ENCODE data around the gene PSAT1. TPM values are rescaled to one million over a fixed set of nuclear protein-coding genes. Genes with fewer than 3 reads are reported as not detected.

PSAT1 gene
- total and polyA plus RNA-seq, 2 of the 13 experiments (the other 11 are each of a cell fraction or from before 2014, with no cell fraction given), result 135 to 229 TPM

DNA sequence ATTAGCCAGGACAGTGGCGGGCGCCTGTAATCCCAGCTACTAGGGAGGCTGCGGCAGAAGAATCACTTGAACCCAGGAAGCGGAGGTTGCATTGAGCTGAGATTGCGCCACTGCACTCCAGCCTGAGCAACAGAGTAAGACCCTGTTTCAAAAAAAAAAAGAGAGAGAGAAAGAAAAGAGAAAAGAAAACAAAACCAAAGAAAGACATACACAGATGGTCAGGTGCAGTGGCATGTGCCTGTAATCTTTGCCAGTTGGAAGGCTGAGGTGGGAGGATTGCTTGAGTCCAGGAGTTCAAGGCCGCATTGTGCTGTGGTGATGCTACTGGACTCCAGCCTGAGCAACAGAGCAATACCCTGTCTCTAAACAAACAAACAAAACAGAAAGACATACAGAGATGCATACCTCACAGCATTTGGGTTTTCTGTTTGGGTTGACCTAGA, 10.0 kb upstream of the PSAT1 start (continued):
- TF ChIP-seq TAF1 (CRISPR knock-in tag; IDR thresholded peaks at IDR 0.05), result no peak
- no peak for TF ChIP-seq NAIF1 (CRISPR knock-in tag; IDR thresholded peaks at IDR 0.05; ENCODE audit: borderline replicate concordance)
- no peak for TF ChIP-seq ZNF546 (CRISPR knock-in tag; conservative IDR thresholded peaks at IDR 0.05)
- TF ChIP-seq ZNF879 (CRISPR knock-in tag; IDR thresholded peaks at IDR 0.05), result no peak
- no peak for TF ChIP-seq MXD1 (CRISPR knock-in tag; IDR thresholded peaks at IDR 0.05)
- TF ChIP-seq ZNF782 (CRISPR knock-in tag; IDR thresholded peaks at IDR 0.05; ENCODE audit: borderline replicate concordance), result 0 out of 2 replicates have a peak, but pooled peaks have one; percentile 39
- TF ChIP-seq, protein P1, sequence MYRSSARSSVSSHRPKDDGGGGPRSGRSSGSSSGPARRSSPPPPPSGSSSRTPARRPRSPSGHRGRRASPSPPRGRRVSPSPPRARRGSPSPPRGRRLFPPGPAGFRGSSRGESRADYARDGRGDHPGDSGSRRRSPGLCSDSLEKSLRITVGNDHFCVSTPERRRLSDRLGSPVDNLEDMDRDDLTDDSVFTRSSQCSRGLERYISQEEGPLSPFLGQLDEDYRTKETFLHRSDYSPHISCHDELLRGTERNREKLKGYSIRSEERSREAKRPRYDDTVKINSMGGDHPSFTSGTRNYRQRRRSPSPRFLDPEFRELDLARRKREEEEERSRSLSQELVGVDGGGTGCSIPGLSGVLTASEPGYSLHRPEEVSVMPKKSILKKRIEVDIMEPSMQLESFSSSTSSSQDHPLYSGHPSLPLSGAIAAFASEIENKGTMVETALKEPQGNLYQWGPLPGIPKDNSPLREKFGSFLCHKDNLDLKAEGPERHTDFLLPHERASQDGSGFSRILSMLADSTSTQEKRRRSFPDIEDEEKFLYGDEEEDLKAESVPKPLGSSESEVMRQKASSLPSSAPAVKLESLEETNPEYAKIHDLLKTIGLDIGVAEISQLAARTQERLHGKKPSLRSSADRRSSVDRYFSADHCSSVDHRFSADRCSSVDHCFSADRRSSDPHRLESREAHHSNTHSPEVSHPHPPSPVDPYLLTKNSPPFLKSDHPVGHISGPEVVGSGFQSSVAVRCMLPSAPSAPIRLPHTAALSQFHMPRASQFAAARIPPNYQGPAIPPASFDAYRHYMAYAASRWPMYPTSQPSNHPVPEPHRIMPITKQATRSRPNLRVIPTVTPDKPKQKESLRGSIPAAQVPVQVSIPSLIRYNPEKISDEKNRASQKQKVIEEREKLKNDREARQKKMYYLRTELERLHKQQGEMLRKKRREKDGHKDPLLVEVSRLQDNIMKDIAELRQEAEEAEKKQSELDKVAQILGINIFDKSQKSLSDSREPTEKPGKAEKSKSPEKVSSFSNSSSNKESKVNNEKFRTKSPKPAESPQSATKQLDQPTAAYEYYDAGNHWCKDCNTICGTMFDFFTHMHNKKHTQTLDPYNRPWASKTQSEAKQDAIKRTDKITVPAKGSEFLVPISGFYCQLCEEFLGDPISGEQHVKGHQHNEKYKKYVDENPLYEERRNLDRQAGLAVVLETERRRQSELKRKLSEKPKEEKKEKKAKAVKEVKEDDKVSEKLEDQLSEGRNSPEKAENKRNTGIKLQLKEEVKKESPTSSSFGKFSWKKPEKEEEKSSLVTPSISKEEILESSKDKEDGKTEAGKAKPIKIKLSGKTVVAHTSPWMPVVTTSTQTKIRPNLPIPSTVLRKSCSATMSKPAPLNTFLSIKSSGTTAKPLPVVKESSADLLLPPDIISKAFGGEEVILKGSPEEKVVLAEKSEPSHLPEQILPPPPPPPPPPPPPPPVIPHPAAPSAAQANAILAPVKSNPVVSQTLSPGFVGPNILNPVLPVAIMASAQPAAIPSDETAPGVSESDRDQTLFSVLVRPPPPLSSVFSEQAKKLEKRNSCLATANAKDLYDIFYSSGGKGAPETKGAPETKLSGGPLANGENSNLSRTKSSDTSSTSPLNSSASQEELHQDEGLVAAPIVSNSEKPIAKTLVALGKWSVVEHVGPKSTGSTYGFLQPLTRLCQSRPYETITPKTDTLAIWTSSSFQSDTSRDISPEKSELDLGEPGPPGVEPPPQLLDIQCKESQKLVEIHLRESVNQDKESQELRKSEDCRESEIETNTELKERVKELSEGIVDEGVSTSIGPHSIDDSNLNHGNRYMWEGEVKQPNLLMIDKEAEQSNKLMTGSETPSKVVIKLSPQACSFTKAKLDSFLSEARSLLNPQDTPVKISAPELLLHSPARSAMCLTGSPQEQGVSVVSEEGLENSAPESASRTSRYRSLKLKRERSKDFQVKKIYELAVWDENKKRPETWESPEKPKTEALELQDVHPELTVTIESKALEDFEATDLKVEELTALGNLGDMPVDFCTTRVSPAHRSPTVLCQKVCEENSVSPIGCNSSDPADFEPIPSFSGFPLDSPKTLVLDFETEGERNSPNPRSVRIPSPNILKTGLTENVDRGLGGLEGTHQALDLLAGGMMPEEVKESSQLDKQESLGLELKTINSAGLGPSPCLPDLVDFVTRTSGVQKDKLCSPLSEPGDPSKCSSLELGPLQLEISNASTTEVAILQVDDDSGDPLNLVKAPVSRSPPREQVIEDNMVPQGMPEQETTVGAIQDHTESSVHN (CRISPR knock-in tag; IDR thresholded peaks at IDR 0.05), result no peak
- 0 out of 2 replicates have a peak, but pooled peaks have one; percentile 6 for TF ChIP-seq ZNF629 (CRISPR knock-in tag; conservative IDR thresholded peaks at IDR 0.05)
- TF ChIP-seq NR2F6 (IDR thresholded peaks at IDR 0.05), result 0 out of 2 replicates have a peak, but pooled peaks have one; percentile 26
- TF ChIP-seq NR2F6 (CRISPR knock-in tag; IDR thresholded peaks at IDR 0.05), result peak; percentile 66
- no peak for TF ChIP-seq CSRNP1 (CRISPR knock-in tag; IDR thresholded peaks at IDR 0.05)
- TF ChIP-seq ZNF746 (CRISPR knock-in tag; IDR thresholded peaks at IDR 0.05), result no peak
- TF ChIP-seq, protein P2, sequence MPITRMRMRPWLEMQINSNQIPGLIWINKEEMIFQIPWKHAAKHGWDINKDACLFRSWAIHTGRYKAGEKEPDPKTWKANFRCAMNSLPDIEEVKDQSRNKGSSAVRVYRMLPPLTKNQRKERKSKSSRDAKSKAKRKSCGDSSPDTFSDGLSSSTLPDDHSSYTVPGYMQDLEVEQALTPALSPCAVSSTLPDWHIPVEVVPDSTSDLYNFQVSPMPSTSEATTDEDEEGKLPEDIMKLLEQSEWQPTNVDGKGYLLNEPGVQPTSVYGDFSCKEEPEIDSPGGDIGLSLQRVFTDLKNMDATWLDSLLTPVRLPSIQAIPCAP (CRISPR knock-in tag; IDR thresholded peaks at IDR 0.05; ENCODE audit: low read depth), result no peak
- TF ChIP-seq ZNF775 (CRISPR knock-in tag; IDR thresholded peaks at IDR 0.05; ENCODE audit: borderline replicate concordance), result no peak
- TF ChIP-seq ZNF557 (CRISPR knock-in tag; IDR thresholded peaks at IDR 0.05), result 0 out of 2 replicates have a peak, but pooled peaks have one; percentile 51
- 0 out of 2 replicates have a peak, but pooled peaks have one; percentile 24 for TF ChIP-seq MXD3 (CRISPR knock-in tag; IDR thresholded peaks at IDR 0.05)
- TF ChIP-seq, protein P3, sequence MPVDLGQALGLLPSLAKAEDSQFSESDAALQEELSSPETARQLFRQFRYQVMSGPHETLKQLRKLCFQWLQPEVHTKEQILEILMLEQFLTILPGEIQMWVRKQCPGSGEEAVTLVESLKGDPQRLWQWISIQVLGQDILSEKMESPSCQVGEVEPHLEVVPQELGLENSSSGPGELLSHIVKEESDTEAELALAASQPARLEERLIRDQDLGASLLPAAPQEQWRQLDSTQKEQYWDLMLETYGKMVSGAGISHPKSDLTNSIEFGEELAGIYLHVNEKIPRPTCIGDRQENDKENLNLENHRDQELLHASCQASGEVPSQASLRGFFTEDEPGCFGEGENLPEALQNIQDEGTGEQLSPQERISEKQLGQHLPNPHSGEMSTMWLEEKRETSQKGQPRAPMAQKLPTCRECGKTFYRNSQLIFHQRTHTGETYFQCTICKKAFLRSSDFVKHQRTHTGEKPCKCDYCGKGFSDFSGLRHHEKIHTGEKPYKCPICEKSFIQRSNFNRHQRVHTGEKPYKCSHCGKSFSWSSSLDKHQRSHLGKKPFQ (CRISPR knock-in tag; IDR thresholded peaks at IDR 0.05; ENCODE audit: insufficient replicate concordance), result no peak

Measured in HepG2 (cell line).